ENCODE data around the gene IMP3. TPM values are rescaled to one million over a fixed set of nuclear protein-coding genes. Genes with fewer than 3 reads are reported as not detected.
"Not testable (repeated sequence)": the region's sequence is repeated elsewhere in the genome, so short reads cannot be mapped to it uniquely, and the experiment has no call there.

The IMP3 gene, protein sequence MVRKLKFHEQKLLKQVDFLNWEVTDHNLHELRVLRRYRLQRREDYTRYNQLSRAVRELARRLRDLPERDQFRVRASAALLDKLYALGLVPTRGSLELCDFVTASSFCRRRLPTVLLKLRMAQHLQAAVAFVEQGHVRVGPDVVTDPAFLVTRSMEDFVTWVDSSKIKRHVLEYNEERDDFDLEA
- total RNA-seq = 73.9 and 136 TPM in 2 replicates

DNA sequence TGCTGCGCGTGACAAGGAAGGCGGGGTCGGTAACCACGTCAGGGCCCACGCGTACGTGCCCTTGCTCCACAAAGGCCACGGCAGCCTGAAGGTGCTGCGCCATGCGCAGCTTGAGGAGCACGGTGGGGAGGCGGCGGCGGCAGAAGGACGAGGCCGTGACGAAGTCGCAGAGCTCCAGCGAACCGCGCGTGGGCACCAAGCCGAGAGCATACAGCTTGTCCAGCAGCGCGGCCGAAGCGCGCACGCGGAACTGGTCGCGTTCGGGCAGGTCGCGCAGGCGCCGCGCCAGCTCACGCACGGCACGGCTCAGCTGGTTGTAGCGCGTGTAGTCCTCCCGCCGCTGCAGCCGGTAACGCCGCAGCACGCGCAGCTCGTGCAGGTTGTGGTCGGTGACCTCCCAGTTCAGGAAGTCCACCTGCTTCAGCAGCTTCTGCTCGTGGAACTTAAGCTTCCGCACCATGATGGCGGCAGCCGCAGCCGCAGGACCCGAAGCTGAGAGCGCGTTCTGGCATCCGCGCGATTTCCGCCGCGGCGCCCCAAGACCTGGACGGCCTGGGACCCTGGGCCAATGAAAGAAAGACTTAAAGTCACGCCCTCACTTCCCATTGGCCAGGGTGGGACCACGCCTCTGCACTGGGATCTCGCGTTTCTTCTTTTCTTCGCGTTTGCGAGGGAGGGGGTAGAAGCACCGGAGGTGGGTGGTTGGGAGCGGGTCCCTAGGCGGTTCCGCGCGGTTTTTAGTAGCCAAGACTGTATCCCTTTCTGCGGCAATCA, at the start of gene IMP3:
TSS of gene IMP3 (minus strand) at position 516 of the 774 bp plus-strand sequence. CDS start at position 460, 56 bp downstream.
- TF ChIP-seq, protein P1, sequence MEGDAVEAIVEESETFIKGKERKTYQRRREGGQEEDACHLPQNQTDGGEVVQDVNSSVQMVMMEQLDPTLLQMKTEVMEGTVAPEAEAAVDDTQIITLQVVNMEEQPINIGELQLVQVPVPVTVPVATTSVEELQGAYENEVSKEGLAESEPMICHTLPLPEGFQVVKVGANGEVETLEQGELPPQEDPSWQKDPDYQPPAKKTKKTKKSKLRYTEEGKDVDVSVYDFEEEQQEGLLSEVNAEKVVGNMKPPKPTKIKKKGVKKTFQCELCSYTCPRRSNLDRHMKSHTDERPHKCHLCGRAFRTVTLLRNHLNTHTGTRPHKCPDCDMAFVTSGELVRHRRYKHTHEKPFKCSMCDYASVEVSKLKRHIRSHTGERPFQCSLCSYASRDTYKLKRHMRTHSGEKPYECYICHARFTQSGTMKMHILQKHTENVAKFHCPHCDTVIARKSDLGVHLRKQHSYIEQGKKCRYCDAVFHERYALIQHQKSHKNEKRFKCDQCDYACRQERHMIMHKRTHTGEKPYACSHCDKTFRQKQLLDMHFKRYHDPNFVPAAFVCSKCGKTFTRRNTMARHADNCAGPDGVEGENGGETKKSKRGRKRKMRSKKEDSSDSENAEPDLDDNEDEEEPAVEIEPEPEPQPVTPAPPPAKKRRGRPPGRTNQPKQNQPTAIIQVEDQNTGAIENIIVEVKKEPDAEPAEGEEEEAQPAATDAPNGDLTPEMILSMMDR (conservative IDR thresholded peaks at IDR 0.05; ENCODE audit: low read depth, low read length) = no peak
- peak; percentile 76 for DNase-seq (ENCODE audit: low read depth)
- peak within 1 kb of the TSS; percentile 89 for H3K4me3 ChIP-seq (ENCODE audit: low read depth, low read length)

DNA sequence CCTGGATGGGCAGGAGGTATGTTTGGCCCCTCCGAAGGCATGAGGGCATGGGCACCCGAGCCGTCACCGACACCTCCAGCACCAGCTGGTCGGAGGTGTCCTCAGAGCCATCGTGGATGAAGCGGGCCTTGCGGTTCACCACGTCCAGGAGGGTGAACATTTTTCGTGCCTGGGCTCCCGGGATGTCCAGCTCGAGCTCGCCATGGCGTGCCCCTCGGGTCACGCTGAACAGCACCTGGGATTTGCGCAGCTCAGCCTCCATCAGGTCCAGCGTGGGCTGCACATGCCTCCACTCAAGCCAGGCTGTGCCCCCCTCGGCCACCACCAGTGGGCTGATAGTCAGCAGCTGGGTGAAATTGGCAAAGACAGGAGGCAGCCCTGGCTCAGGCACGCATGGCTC, 49.4 kb upstream of the IMP3 start:
- not testable (repeated sequence) for DNase-seq (ENCODE audit: low read depth); H3K4me3 ChIP-seq (ENCODE audit: low read depth, low read length)

DNA sequence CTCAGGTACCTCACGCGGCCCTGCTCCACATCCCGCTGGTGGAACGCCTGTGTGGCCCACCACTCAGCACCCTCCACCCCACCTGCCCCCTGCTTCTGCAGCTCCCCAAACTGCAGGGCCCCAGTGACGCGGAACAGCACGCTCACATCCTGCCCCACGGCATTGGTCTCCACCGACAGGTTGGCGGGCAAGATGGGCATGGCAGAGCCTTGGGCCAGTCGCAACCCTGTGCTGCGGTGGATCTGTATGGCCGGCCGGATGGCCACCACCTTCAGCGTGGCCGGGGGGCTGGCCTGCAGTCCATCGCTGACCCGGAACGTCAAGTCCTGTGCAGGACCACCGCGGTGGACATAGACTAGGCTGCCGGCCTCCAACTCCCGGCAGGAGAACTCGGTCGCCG, 48.8 kb upstream of the IMP3 start:
- H3K4me3 ChIP-seq (ENCODE audit: low read depth, low read length) = no peak overlapping the region
- no peak for DNase-seq (ENCODE audit: low read depth)
- TF ChIP-seq, protein P1 (conservative IDR thresholded peaks at IDR 0.05; ENCODE audit: low read depth, low read length) = no peak

DNA sequence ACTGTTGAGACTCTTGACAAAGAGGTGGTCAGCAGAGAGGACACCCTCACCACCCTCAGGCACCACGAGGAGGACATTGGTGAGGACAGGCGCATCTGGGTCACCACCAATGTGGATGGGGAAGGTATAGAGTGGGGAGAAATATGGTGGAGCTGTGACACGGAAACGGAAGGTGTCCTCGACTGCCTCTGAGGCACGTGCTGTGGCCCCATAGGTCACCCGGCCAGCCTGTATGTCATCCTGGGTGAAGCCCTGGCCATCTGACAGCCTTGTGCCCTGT, 48.2 kb upstream of the IMP3 start:
- H3K4me3 ChIP-seq (ENCODE audit: low read depth, low read length) = no peak overlapping the region
- TF ChIP-seq, protein P1 (conservative IDR thresholded peaks at IDR 0.05; ENCODE audit: low read depth, low read length) = no peak
- DNase-seq (ENCODE audit: low read depth) = no peak

DNA sequence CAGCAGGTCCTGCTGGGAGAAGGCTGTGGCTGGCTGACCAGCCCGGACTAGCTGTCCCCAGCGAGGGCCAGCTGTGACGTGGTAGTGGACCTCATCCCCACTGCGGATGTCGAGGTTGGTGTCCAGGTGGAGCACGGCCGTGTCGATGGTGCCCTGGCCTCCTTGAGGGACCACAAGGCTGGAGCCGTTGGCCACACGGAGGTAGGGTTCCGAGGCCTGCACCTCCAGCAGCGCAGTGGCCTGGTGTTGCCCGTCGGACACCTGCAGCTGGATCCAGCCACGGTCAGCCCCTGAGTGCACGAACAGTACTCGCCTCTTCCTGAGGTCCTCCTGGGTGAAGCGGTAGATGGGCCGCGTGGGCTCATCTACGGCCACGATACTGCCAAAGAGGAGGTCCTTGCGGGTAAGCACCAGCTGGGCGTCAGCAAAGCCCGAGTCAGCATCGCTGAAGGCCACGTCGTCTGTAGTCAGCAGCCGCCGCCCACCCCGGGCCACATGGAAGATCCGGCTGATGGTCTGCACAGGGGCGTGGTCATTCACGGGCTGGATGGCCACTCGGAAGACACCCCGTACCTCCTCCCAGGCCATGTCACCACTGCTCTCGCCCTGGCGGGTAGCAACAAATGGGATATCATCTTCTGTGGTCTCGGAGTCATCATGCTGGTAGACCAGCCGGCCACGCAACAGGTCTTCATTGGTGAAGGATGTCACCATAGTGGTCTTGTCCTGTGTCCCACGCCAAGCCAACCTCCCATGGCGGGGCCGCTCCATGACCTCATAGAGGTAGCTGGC, 47.7 kb upstream of the IMP3 start:
- DNase-seq (ENCODE audit: low read depth) = no peak
- no peak overlapping the region for H3K4me3 ChIP-seq (ENCODE audit: low read depth, low read length)
- TF ChIP-seq, protein P1 (conservative IDR thresholded peaks at IDR 0.05; ENCODE audit: low read depth, low read length) = no peak

DNA sequence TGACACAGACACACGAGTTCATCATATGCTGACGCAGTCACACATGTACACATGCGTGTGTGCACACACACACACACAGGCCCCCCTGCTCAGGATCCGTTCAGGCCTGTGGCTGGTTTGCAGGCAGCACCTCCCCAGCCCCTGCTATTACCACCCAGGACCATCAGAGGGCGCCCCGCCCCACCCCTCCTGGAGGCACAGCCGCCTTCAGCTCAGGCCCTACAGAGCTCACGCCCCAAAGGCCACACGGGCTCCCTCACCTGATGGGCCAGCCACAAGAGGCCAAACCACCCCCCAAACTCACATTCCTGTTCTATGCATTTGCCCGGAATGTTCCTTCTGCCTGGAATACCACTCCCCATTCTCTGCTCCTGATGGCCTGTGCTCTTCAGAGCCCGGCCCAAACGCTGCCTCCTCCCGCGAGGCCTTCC, 46.2 kb upstream of the IMP3 start:
- TF ChIP-seq, protein P1 (conservative IDR thresholded peaks at IDR 0.05; ENCODE audit: low read depth, low read length) = peak; percentile 54
- not testable (repeated sequence) for DNase-seq (ENCODE audit: low read depth); H3K4me3 ChIP-seq (ENCODE audit: low read depth, low read length)

DNA sequence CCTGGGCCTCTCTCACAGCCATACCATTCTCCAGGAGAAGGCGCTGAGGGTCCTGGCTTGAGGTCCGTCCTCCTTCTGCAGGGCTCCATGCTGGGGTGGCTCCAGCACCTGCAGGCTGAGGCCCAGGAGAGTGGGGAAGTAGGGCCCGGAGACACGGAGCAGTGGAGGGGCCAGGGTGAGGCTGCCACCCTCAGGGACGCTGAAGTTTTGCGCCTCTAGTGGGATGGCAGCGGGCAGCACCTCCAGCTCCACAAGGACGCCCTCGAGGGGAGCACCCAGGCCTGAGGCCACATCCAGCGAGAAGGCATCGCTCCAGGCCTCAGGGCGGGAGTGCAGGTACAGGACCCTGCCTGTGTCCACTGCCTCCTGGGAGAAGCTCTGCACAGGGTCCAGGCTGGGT, 45.2 kb upstream of the IMP3 start:
- no peak overlapping the region for H3K4me3 ChIP-seq (ENCODE audit: low read depth, low read length)
- DNase-seq (ENCODE audit: low read depth) = no peak
- TF ChIP-seq, protein P1 (conservative IDR thresholded peaks at IDR 0.05; ENCODE audit: low read depth, low read length) = no peak

Data from epithelial cell of proximal tubule (primary cell).